Activated T-cell treated with anti-CD3 and anti-CD28 coated beads, Interleukin-2, amount 50 U/mL, for 4 hours (primary cell): Measurements from ENCODE around the gene ZC3H7B. TPM values are rescaled to one million over a fixed set of nuclear protein-coding genes. Genes with fewer than 3 reads are reported as not detected.

Experiments
- ATAC-seq, 2 donors: fragments of 200-7000 bp; cut with Tn5 transposase; one replicate each; pipeline ENCODE4 v1.10.0; 2021
- DNase-seq: peaks from one replicate; pipeline ENCODE4 v3.0.0-alpha.2; 2020
- H3K27me3 Mint-ChIP-seq: one replicate; pipeline ENCODE4 v1.8.0; 2021; ENCODE audit warnings: low read depth, mixed read lengths
- H3K36me3 Mint-ChIP-seq: one replicate; pipeline ENCODE4 v1.8.0; 2022; ENCODE audit warnings: mixed read lengths; ENCODE audit not compliant: insufficient read depth
- H3K4me1 Mint-ChIP-seq: one replicate; pipeline ENCODE4 v1.8.0; 2021; ENCODE audit warnings: low read depth, mixed read lengths
- H3K4me3 Mint-ChIP-seq: one replicate; pipeline ENCODE4 v1.8.0; 2021; ENCODE audit warnings: mild to moderate bottlenecking, moderate library complexity, mixed read lengths
- H3K9me3 Mint-ChIP-seq: one replicate; pipeline ENCODE4 v1.8.0; 2021; ENCODE audit warnings: mixed read lengths
- total RNA-seq, 3 donors: library from RNA; stranded (reverse); gene quantifications; one replicate each; pipeline ENCODE4 v1.2.1, GENCODE V29; 2021

The ZC3H7B gene
- total RNA-seq, 3 donors from 2014 or later, result 57.0 to 62.4 (median 60.9) TPM

DNA sequence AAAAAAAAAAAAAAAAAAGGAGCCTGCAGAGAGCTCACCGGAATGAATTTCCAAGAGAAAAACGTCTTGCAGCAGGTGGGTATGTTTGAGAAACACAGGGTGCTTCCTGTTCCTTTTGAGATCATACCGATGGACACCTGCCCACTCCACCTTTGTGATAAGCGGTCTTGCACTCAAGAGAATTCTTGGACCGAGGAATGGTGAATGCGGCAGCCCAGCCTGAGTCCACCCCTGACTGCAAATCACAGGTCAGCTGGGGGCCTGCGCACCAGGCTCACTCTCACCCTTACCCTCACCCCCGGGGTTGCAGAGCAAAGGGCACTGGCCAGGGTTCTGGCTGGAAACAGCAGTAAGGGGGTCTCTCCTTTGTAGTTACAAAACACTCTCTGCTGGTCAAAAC, 63.6 kb downstream of the ZC3H7B start:
- Mint-ChIP-seq H3K4me1 (no peaks in the 10 kb centered on the region), H3K36me3 (no peaks in the 10 kb centered on the region), H3K27me3 (no peaks in the 10 kb centered on the region), H3K9me3 (no peaks in the 10 kb centered on the region), H3K4me3 (no peak overlapping the region)
- no peak for DNase-seq
- no peak for ATAC-seq

DNA sequence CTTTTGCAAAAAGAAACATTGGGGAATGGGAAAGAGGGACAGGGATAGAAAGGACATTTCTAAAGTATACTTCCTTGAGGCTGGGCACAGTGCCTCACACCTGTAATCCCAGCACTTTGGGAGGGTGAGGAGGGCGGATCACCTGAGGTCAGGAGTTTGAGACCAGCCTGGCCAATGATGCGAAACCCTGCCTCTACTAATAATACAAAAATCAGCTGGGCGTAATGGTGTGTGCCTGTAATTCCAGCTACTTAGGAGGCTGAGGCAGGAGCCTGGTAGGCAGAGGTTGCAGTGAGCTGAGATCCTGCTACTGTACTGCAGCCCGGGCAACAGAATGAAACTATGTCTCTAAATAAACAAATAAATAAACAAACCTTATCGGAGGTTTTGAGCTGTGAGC, 64.1 kb downstream of the ZC3H7B start:
- Mint-ChIP-seq H3K9me3 (no peaks in the 10 kb centered on the region), H3K27me3 (no peaks in the 10 kb centered on the region), H3K4me3 (no peak overlapping the region), H3K4me1 (no peaks in the 10 kb centered on the region), H3K36me3 (no peaks in the 10 kb centered on the region)
- no peak for DNase-seq
- no peak for ATAC-seq

DNA sequence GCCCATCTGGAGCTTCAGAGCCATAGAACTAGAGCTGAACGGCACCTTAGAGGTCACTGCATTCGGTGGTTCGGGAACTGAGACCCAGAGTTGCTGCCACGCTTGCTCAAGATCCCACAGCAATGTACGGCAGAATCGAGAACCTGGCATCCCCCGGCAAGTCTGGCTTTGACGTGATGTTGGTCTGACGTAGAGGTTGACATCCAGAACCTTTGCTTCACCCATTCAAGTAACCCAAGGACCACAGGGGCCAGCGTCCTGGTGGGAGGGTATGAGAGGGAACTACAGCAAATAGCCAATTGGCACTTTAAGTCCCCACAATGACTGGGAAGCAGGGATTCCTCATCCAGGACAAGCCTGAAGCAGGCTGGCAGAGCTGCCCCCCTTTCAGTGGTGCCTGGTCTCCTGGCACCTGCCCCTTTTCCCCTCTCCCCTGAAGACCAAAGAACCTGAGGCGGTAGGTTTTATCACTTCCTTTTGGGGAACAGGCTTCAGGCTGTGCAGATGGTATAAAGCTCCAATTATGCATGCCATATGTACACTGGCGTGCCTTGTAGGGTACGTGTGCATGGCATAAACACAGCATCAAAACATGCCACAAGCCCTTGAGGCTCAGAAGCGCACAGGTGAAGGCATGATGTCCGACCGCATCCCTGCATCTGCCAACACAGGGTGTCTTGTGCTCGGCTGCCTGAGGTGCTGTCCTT, 65.2 kb downstream of the ZC3H7B start:
- DNase-seq (no peak), ATAC-seq (no peak)
- Mint-ChIP-seq H3K36me3 (no peaks in the 10 kb centered on the region), H3K27me3 (no peaks in the 10 kb centered on the region), H3K4me1 (no peaks in the 10 kb centered on the region), H3K9me3 (no peaks in the 10 kb centered on the region), H3K4me3 (no peak overlapping the region)

DNA sequence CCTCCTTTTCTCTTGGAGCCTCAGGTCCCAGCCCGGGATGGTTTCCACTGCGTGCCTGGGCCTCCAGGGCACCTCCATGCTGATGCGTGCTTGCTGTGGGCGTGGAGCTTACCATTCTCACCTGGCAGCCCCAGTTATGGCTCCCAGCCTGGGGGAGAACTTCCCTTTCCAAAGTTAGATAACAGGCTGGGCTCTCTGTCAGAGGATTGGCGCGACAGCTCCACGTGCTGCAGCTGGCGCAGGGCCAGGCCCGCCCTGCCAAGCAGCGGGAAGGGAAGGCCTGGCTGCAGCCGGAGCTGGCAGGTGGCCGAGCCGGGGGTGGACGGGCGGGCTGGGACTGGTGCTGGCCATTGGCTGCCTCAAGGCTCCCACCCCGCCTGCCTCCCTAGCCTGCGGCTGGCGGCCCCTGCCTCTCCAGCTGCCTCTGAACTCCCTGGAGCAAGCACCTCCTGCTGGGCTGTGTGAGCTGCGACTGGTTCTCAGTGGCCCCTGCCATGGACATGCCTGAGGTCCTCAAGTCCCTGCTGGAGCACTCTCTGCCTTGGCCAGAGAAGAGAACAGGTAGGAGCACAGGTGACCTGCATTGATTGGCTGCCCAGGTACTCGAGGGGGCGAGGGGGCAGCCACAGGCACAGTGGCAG, 65.8 kb downstream of the ZC3H7B start:
- H3K36me3 Mint-ChIP-seq, result no peaks in the 10 kb centered on the region
- no peaks in the 10 kb centered on the region for H3K27me3 Mint-ChIP-seq
- DNase-seq, result no peak
- H3K4me1 Mint-ChIP-seq, result no peaks in the 10 kb centered on the region
- ATAC-seq, result peak; percentile 57 to 62
- H3K4me3 Mint-ChIP-seq, result no peak overlapping the region
- no peaks in the 10 kb centered on the region for H3K9me3 Mint-ChIP-seq

DNA sequence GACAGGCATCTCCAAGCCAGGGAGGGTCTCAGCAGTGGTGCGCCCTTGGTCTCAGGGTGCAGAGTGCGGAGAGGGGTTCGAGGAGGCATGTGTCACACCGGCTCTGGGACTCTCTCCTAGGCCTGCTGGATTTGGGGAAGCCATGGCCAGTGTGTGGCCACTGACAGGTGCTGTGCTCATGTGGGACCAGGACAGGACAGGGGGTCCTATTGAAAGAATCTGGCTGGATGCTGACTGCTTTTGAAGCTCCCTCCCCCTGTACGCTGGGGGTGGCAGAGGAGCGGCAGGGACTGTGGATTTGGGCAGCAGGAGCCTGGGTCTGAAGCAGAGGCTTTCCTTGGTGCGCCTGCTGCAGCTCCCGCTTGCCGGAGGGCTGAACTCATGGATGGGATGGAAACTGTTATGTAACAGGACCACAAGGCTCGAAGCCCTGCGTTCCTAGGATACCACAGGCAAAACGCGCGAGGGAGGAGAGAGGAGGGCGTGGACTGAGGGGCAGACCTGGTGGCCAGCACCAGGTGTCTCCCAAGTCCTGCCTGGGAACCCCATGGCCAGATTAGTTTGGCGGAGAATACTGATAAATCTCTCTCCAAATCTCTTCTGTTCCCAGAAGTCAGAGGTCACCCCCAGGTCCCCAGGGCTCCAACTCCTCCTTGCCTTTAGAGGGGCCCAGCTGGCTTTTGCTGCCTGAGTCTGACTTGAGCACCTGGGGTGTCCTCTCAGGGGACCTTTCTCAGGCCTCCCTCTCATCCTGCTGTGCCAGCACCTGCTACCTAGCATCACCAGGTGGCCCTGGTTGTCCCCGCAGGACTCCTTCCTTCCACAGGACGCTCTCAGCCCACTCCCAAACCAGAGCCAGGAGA, 66.6 kb downstream of the ZC3H7B start:
- no peaks in the 10 kb centered on the region for H3K9me3 Mint-ChIP-seq
- ATAC-seq, result no peak
- no peak for DNase-seq
- H3K4me1 Mint-ChIP-seq, result no peaks in the 10 kb centered on the region
- H3K36me3 Mint-ChIP-seq, result no peaks in the 10 kb centered on the region
- no peak overlapping the region for H3K4me3 Mint-ChIP-seq
- H3K27me3 Mint-ChIP-seq, result no peaks in the 10 kb centered on the region

DNA sequence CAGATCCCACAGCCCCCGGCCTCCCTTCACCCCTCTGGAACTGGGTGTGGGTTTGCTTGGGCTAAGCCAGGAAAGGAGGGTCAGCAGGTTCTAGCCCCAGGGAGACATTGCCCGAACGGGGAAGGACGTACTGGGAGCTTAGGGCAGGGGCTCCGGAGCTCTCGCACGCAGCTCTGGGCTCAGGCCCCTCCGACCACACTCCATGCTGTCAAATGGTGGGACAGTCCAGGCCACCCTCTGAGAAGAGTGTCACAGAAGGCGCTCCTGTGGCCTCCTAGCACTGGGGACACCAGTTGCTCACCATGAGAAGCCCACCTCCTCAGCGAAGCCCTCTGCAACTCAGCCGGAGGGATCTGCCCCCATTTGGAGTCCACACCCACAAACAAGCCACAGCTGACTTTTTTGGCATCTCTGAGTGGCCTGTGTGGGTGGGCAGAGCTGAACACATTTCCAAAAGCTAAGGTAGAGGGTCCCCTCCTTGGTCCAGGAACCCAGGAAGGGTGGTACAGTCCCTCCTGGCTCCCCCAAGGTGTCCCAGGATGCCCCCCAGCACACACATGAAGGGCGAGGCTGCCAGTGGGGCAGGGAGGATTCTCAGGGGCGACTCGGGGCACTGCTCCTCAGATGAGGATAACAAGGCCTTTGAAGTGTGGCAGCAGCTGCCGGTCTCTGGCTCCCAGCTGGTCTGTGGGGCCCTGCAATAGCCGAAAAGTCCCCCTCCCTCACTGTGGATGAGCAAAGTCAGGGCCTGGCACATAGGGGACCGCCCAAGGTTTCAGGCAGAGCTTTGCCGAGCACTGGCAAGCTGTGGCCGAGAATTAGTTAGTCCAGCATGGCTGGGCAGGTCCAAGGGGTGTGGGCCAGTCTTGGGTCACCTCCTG, 67.5 kb downstream of the ZC3H7B start:
- Mint-ChIP-seq H3K9me3 (no peaks in the 10 kb centered on the region), H3K27me3 (no peaks in the 10 kb centered on the region), H3K36me3 (no peaks in the 10 kb centered on the region), H3K4me3 (no peak overlapping the region), H3K4me1 (no peaks in the 10 kb centered on the region)
- DNase-seq (no peak), ATAC-seq (no peak)

DNA sequence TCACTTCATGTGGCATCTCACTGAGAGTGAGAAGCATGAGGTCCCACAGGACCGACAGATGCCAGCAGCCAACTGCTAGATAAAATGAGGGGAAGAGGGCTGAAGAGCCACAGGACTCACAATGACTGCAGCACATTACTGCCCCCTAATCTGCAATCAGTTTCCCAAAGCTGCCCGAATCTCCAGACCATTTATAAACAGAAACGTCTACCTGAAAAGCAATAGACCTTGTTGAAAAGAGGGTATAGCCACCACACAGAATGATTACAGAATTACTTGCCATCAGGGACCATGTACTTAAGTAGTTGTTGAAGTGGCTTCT, 68.1 kb downstream of the ZC3H7B start:
- no peak for DNase-seq
- Mint-ChIP-seq H3K27me3 (no peaks in the 10 kb centered on the region), H3K9me3 (no peaks in the 10 kb centered on the region), H3K4me1 (no peaks in the 10 kb centered on the region), H3K4me3 (no peak overlapping the region), H3K36me3 (no peaks in the 10 kb centered on the region)
- ATAC-seq, result no peak

DNA sequence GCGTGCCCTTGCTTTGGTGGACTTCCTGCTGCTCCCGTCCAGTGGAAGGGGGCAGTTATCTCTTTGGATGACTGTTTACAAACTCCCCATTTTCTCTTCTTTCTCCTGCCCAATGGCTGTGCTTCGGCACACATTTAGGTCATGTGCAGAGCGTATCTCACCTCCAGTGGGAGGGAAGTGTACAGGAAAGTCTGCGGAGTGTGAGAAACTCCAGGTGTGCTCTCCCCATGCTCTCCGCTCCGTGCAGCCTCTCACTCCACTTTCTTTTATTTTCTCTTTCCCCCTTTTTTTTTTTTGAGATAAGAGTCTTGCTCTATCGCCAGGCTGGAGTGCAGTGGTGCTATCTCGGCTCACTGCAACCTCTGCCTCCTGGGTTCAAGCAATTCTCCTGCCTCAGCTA, 68.5 kb downstream of the ZC3H7B start:
- H3K36me3 Mint-ChIP-seq, result no peaks in the 10 kb centered on the region
- no peak overlapping the region for H3K4me3 Mint-ChIP-seq
- H3K9me3 Mint-ChIP-seq, result no peaks in the 10 kb centered on the region
- no peaks in the 10 kb centered on the region for H3K4me1 Mint-ChIP-seq
- ATAC-seq, result no peak
- H3K27me3 Mint-ChIP-seq, result no peaks in the 10 kb centered on the region
- DNase-seq, result no peak

DNA sequence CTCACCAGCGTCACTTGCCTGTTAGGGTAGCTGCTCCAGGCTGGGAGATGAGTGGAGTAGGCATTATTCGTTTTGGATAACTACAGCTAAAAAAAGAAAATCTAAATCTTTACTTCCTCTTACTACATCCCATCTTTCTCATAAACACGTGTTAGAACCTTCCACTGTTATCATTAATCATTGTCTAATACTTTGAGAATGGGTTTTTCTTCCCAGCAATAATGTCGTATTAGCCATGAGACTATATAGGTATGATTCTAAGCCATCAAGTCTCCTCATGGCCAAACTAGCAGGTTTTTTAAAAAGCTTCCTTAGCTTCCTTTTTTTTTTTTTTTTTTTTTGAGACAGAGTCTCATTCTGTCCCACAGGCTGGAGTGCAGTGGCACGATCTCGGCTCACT, 76.5 kb downstream of the ZC3H7B start:
- DNase-seq, result no peak
- H3K4me3 Mint-ChIP-seq, result no peak overlapping the region
- no peaks in the 10 kb centered on the region for H3K36me3 Mint-ChIP-seq
- H3K9me3 Mint-ChIP-seq, result no peaks in the 10 kb centered on the region
- H3K27me3 Mint-ChIP-seq, result no peaks in the 10 kb centered on the region
- no peak for ATAC-seq
- peaks cover 12% of the 10 kb centered on the region for H3K4me1 Mint-ChIP-seq

DNA sequence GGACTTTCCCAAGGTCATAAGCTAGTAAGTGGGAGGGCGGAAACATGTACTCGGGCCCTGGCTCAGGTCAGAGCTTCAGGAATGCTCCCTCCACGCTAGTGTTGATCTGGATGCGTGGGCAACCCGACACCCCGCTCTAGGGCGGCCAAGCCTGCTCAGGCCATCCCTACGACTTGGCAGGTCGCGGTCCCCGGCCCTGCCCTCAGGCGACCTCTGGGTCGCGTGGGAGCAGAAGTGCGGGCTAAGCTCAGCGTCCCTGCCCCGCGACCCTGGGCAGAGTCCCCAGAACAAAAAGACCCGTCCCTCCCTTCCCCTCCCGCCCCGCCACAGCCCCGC, 79.6 kb downstream of the ZC3H7B start:
- DNase-seq (no peak), ATAC-seq (peak; percentile 3)
- Mint-ChIP-seq H3K9me3 (no peaks in the 10 kb centered on the region), H3K4me1 (peaks cover 21% of the 10 kb centered on the region), H3K27me3 (no peaks in the 10 kb centered on the region), H3K4me3 (peak overlapping the region; percentile 58), H3K36me3 (no peaks in the 10 kb centered on the region)

DNA sequence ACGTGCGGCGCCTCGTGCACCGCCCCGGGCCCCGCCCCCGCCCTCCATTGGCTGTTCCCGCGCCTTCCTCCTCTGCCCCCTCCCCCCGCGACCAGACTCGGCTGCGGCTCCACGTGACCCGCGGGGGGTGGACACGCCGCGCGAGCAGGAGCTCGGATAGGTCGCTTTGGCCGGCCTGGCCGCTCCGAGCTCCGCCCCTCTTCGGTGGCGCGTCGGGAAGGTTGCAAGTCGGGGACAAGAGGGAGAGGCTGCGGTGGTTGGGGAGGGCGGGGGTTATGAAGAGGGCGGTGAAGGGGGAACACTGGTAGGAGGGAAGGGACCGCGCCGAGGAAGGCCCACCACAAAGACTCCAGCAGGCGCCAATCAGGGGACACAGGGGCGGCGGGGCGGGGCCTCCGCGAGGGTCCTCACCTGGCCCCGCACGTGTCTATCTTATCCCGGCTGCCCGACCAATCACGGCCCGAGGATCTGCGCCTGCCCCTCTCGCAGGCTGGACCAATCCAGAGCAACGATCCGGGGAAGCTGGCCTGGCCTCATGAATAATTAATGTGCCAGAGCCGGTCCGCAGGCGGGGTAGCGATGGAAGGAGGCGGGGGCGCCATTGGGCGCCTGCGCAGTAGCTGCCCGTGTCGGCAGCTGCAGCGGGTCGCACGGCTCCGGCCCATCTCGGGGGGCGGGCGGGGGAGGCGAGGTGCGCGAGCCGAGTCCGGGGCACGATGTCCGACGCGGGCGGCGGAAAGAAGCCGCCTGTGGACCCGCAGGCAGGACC, 80.2 kb downstream of the ZC3H7B start, which contains the start of gene TEF:
TSS of gene TEF (plus strand) at position 614 of the 769 bp plus-strand sequence. CDS start at position 717, 103 bp downstream.
- Mint-ChIP-seq H3K4me1 (peaks cover 21% of the 10 kb centered on the region), H3K9me3 (no peaks in the 10 kb centered on the region), H3K4me3 (peak within 1 kb of the TSS; percentile 87), H3K27me3 (no peaks in the 10 kb centered on the region), H3K36me3 (no peaks in the 10 kb centered on the region)
- ATAC-seq (peak; percentile 91 to 92), DNase-seq (peak; percentile 97)

DNA sequence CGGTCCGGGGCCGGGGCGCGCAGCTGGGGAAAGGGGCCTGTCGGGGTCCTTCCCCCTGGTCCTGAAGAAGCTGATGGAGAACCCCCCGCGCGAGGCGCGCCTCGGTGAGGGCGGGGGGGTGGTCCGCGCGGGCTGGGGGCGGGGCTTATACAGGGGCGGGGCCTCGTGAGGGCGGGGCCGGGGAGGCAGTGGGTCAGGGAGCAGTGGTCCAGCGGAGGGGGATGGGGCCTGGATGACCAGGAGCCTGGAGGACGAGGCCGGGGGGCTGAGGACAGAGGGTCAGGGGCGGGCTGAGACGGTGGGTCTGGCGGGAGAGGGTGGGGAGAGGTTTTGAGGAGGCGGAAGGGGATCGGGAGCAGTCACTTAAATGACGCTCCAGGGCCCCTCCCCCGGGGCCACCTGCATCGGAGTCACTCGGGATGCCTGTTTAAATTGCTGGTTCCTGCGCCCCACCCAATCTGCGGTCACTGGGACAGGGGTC, 80.8 kb downstream of the ZC3H7B start:
- no peaks in the 10 kb centered on the region for H3K27me3 Mint-ChIP-seq
- peak; percentile 50 for DNase-seq
- no peaks in the 10 kb centered on the region for H3K9me3 Mint-ChIP-seq
- ATAC-seq, result peak; percentile 42 to 53
- peak overlapping the region; percentile 87 for H3K4me3 Mint-ChIP-seq
- peaks cover 21% of the 10 kb centered on the region for H3K4me1 Mint-ChIP-seq
- no peaks in the 10 kb centered on the region for H3K36me3 Mint-ChIP-seq

DNA sequence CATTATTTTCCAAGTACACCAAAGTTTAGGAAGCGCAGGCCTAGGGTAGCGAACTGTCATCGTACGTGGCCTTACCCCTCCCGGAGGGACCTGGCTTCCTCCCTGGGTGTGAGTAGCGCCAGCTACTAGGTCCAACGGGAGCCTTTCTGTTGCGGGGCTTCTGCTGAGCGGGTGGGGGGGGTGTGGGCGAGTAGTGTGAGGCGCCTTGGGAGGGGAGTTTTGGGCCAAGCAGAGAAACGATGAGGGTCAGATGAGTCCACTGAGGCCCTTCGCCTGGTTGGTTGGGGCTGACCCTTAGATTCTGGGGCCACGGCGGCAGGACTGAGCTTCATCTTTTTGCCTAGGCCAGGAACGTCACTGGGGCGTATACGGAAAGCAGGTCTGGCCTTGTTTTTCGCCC, 81.3 kb downstream of the ZC3H7B start:
- no peak for ATAC-seq
- Mint-ChIP-seq H3K27me3 (no peaks in the 10 kb centered on the region), H3K4me1 (peaks cover 21% of the 10 kb centered on the region), H3K9me3 (no peaks in the 10 kb centered on the region), H3K36me3 (no peaks in the 10 kb centered on the region), H3K4me3 (peak overlapping the region; percentile 87)
- DNase-seq, result no peak
